Memory B cell (primary cell): Measurements from ENCODE around the gene DHRSX.
"Not testable (repeated sequence)": the region's sequence is repeated elsewhere in the genome, so short reads cannot be mapped to it uniquely, and the experiment has no call there.

Experiments used
- ATAC-seq: fragments of 150-1000 bp; cut with Tn5 transposase; 2 replicates; pipeline ENCODE4 v1.10.0; 2021; ENCODE audit warnings: low read depth, mild to moderate bottlenecking, moderate library complexity
- DNase-seq, 2 donors: peaks; one replicate each; pipeline ENCODE4 v3.0.0; 2022; ENCODE audit warnings: low spot score in 2 of 2
- H3K27ac Mint-ChIP-seq: one replicate; pipeline ENCODE4 v1.8.0; 2022; ENCODE audit warnings: mild to moderate bottlenecking, moderate library complexity, mixed read lengths
- H3K27me3 Mint-ChIP-seq: one replicate; pipeline ENCODE4 v1.8.0; 2022; ENCODE audit warnings: mixed read lengths
- H3K36me3 Mint-ChIP-seq: one replicate; pipeline ENCODE4 v1.8.0; 2022; ENCODE audit warnings: mild to moderate bottlenecking, mixed read lengths
- H3K4me1 Mint-ChIP-seq: one replicate; pipeline ENCODE4 v1.8.0; 2022; ENCODE audit warnings: mixed read lengths
- H3K4me3 Mint-ChIP-seq: one replicate; pipeline ENCODE4 v1.8.0; 2022; ENCODE audit warnings: mild to moderate bottlenecking, moderate library complexity, mixed read lengths
- H3K9me3 Mint-ChIP-seq: one replicate; pipeline ENCODE4 v1.8.0; 2022; ENCODE audit warnings: mixed read lengths

DHRSX gene

DNA sequence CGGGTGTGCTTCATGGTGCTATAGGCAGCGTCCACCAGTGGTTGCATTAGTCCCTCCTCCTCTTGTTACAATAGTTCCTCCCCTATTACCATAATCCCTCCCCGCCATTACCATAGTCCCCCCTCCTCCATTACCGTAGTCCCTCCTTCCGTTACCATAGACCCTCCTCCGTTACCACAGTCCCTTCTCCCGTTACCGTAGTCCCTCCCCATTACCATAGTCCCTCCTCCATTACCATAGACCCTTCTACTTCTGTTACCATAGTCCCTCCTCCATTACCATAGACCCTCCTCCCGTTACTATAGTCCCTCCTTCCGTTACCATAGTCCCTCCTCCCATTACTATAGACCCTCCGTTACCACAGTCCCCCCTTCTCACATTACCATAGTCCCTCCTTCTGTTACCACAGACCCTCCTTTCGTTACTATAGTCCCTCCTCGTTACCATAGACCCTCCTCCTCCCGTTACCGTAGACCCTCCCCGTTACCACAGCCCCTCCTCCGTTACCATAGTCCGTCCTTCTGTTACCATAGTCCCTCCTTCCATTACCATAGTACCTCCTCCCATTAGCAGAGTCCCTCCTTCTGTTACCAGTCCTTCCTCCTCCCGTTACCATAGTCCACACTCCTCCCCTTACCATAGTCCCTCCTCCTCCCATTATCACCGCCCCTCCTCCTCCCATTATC, 129.6 kb downstream of the DHRSX start:
- Mint-ChIP-seq H3K9me3 (no peaks in the 10 kb centered on the region), H3K27me3 (no peaks in the 10 kb centered on the region), H3K27ac (peak overlapping the region; percentile 33), H3K36me3 (peaks cover 19% of the 10 kb centered on the region), H3K4me1 (peaks cover 6% of the 10 kb centered on the region), H3K4me3 (no peak overlapping the region)
- no peak for DNase-seq
- ATAC-seq = no peak

DNA sequence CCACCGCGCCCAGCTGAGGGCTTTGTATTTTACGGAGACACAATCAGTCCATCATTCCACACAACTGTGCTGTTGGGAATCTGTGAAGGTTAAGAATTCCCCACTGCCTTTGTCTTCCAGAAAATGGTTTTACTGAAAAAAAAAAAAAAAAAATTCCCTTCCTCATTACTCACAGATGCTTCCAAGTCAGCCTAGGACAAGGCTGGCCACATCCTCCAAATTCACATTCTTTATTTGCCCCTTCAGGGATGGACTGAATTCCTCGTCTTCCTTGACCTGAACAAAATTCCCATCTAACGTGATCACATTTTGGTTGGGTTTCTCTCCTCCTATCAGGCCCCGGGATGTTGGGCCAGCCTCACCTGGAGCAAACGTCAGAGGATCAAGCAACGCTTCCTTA, 130.3 kb downstream of the DHRSX start:
- Mint-ChIP-seq H3K4me3 (no peak overlapping the region), H3K4me1 (peaks cover 6% of the 10 kb centered on the region), H3K27ac (no peak overlapping the region), H3K27me3 (no peaks in the 10 kb centered on the region), H3K36me3 (peaks cover 19% of the 10 kb centered on the region), H3K9me3 (no peaks in the 10 kb centered on the region)
- DNase-seq = no peak
- no peak for ATAC-seq

DNA sequence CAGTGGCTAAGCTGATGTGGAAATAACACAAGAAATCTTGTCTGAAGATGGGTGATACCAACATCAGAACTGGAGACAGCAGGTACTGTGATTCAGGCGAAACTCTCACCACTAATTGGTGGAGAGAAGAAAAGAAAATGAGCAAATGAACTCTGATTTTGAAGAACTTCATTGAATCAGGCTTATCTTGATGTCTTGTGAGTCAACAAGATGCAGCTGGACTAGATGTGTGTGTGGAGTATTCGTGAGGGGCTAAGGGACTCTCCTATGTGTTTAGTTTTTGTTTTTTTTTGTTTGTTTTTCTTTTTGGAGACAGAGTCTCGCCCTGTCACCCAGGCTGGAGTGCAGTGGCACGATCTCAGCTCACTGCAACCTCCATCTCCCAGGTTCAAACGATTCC, 131.6 kb downstream of the DHRSX start:
- Mint-ChIP-seq H3K27me3 (no peaks in the 10 kb centered on the region), H3K36me3 (peaks cover 21% of the 10 kb centered on the region), H3K9me3 (peaks cover 1% of the 10 kb centered on the region), H3K4me3 (no peak overlapping the region), H3K4me1 (peaks cover 6% of the 10 kb centered on the region), H3K27ac (peak overlapping the region; percentile 75)
- no peak for ATAC-seq
- no peak for DNase-seq

DNA sequence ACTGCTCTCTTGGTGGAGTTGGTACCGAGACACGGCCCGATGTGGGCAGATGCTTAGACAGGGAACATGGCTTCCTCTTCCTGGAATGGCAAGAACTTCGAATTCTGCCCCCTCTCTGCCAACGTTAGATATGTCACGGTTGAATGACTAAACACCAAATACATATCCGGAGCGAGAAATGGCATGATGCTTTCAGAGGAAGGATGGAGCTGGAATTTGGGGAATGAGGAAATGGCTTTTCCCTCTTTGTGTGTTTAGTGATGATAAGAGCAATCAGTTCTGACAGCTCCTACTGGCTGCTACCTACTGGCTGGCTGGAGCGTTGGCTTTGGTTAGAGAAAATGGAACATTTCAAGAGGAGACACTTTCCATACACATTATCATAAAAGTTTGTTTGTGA, 140.0 kb downstream of the DHRSX start:
- Mint-ChIP-seq H3K9me3 (peaks cover 9% of the 10 kb centered on the region), H3K4me3 (no peak overlapping the region), H3K36me3 (peaks cover 19% of the 10 kb centered on the region), H3K27ac (no peak overlapping the region), H3K27me3 (no peaks in the 10 kb centered on the region), H3K4me1 (peaks cover 7% of the 10 kb centered on the region)
- DNase-seq = no peak
- no peak for ATAC-seq

DNA sequence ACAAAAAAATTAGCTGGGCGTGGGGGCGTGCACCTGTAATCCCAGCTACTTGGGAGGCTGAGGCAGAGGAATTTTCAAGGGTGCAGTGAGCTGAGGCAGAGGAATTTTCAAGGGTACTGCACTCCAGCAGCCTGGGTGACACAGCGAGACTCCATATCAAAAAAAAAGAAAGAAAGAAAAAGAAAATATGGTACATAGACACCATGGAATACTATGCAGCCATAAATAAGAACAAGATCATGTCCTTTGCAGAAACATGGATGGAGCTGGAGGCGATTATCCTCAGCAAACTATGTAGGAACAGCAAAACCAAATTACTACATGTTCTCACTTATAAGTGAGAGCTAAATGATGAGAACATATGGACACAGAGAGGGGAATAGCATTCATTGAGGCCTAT, 141.3 kb downstream of the DHRSX start:
- H3K27me3 Mint-ChIP-seq, H3K4me1 Mint-ChIP-seq, H3K9me3 Mint-ChIP-seq, H3K4me3 Mint-ChIP-seq, H3K27ac Mint-ChIP-seq, ATAC-seq, DNase-seq: not testable (repeated sequence)
- H3K36me3 Mint-ChIP-seq = peaks cover 24% of the 10 kb centered on the region

- Mint-ChIP-seq H3K9me3 (peaks cover 2% of the 10 kb centered on the region), H3K27ac (peak overlapping the region; percentile 6), H3K27me3 (no peaks in the 10 kb centered on the region), H3K4me1 (peaks cover 3% of the 10 kb centered on the region), H3K4me3 (no peak overlapping the region), H3K36me3 (peaks cover 31% of the 10 kb centered on the region)
- DNase-seq = no peak
- no peak for ATAC-seq
Observed at GRCh38 chrX:2351999-2352995, 148.5 kb downstream of the DHRSX start.

GRCh38 chrX:2351321-2351720, 149.5 kb downstream of the DHRSX start:
- no peak overlapping the region for H3K27ac Mint-ChIP-seq
- ATAC-seq = no peak
- H3K4me1 Mint-ChIP-seq = no peaks in the 10 kb centered on the region
- H3K9me3 Mint-ChIP-seq = peaks cover 2% of the 10 kb centered on the region
- DNase-seq = no peak
- no peaks in the 10 kb centered on the region for H3K27me3 Mint-ChIP-seq
- peaks cover 39% of the 10 kb centered on the region for H3K36me3 Mint-ChIP-seq
- no peak overlapping the region for H3K4me3 Mint-ChIP-seq

DNA sequence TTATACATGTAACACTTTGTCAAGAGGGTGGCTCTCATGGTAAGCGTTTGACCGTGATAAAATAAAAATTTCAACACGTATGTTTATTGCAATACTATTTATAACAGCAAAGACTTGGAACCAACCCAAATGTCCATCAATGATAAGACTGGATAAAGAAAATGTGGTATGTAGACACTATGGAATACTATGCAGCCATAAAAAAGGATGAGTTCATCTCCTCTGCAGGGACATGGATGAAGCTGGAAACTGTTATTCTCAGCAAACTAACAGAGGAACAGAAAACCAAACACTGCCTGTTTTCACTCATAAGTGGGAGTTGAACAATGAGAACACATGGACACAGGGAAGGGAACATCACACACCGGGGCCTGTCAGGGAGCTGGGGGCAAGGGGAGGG, 150.1 kb downstream of the DHRSX start:
- H3K36me3 Mint-ChIP-seq = peaks cover 43% of the 10 kb centered on the region
- ATAC-seq, H3K4me1 Mint-ChIP-seq, DNase-seq, H3K9me3 Mint-ChIP-seq, H3K4me3 Mint-ChIP-seq, H3K27me3 Mint-ChIP-seq, H3K27ac Mint-ChIP-seq: not testable (repeated sequence)

DNA sequence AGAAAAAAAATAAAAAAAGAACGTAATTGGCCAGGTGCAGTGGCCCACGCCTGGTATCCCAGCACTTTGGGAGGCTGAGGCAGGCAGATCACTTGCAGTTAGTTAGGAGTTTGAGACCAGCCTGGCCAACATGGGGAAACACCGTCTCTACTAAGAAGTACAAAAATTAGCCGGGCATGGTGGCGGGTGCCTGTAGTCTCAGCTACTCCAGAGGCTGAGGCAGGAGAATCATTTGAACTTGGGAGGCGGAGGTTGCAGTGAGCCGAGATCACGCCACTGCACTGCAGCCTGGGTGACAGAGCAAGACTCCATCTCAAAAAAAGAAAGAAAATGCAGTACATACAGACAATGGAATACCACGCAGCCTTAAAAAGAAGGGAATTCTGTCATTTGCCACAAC, 150.7 kb downstream of the DHRSX start:
- not testable (repeated sequence) for H3K27me3 Mint-ChIP-seq, ATAC-seq, H3K4me3 Mint-ChIP-seq, DNase-seq, H3K9me3 Mint-ChIP-seq, H3K27ac Mint-ChIP-seq, H3K4me1 Mint-ChIP-seq
- peaks cover 46% of the 10 kb centered on the region for H3K36me3 Mint-ChIP-seq

DNA sequence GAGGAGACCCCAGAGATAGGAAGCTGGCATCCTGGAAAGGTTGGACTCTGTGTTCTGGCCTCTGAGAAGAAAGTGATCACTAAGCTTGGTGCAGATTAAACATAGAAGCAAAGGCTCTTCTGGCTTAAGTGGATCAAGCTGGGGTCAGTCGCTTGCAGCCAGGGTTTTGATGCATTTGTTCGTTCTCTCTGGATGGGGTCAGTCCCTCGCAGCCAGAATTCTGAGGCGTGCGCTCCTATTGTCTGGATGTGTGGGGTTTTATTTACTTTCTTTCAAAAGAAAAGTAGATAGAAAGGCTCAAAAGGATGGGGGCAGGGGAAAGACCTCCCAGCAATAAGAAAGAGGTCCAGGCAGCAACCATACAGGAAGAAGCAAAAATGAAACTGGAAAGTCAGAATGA, 152.6 kb downstream of the DHRSX start:
- Mint-ChIP-seq H3K27ac (no peak overlapping the region), H3K4me1 (peaks cover 10% of the 10 kb centered on the region), H3K9me3 (peaks cover 3% of the 10 kb centered on the region), H3K36me3 (peaks cover 48% of the 10 kb centered on the region), H3K4me3 (no peak overlapping the region), H3K27me3 (no peaks in the 10 kb centered on the region)
- ATAC-seq (no peak), DNase-seq (no peak)

- H3K36me3 Mint-ChIP-seq = peaks cover 54% of the 10 kb centered on the region
- H3K27me3 Mint-ChIP-seq = no peaks in the 10 kb centered on the region
- H3K27ac Mint-ChIP-seq = no peak overlapping the region
- DNase-seq (no peak), ATAC-seq (no peak)
- H3K4me3 Mint-ChIP-seq = no peak overlapping the region
- H3K9me3 Mint-ChIP-seq = peaks cover 3% of the 10 kb centered on the region
- peaks cover 13% of the 10 kb centered on the region for H3K4me1 Mint-ChIP-seq
Observed at GRCh38 chrX:2346158-2346557, 154.6 kb downstream of the DHRSX start.

GRCh38 chrX:2345562-2345961, 155.2 kb downstream of the DHRSX start:
- Mint-ChIP-seq H3K4me3 (no peak overlapping the region), H3K4me1 (peaks cover 15% of the 10 kb centered on the region), H3K9me3 (peaks cover 4% of the 10 kb centered on the region), H3K36me3 (peaks cover 54% of the 10 kb centered on the region), H3K27me3 (no peaks in the 10 kb centered on the region), H3K27ac (no peak overlapping the region)
- ATAC-seq (no peak), DNase-seq (no peak)

- Mint-ChIP-seq H3K9me3 (peaks cover 14% of the 10 kb centered on the region), H3K36me3 (peaks cover 61% of the 10 kb centered on the region), H3K27me3 (no peaks in the 10 kb centered on the region)
Observed at GRCh38 chrX:2343413-2343812, 157.4 kb downstream of the DHRSX start.

GRCh38 chrX:2342874-2343273, 157.9 kb downstream of the DHRSX start:
- Mint-ChIP-seq H3K36me3 (peaks cover 60% of the 10 kb centered on the region), H3K27me3 (no peaks in the 10 kb centered on the region), H3K4me3 (no peak overlapping the region), H3K4me1 (peaks cover 27% of the 10 kb centered on the region), H3K27ac (peak overlapping the region; percentile 26), H3K9me3 (peaks cover 14% of the 10 kb centered on the region)
- DNase-seq = no peak
- ATAC-seq = no peak

More at GRCh38 chrX:2343413-2343812, 157.4 kb downstream of the DHRSX start:
- H3K4me3 Mint-ChIP-seq = no peak overlapping the region
- H3K4me1 Mint-ChIP-seq = peaks cover 26% of the 10 kb centered on the region
- ATAC-seq (no peak), DNase-seq (no peak)
- H3K27ac Mint-ChIP-seq = peak overlapping the region; percentile 26
